GM21360 (cell line): ENCODE data around the gene NME2.
"Not testable (repeated sequence)": the region's sequence is repeated elsewhere in the genome, so short reads cannot be mapped to it uniquely, and the experiment has no call there.

Source experiments
- ATAC-seq: cut with Tn5 transposase; IDR thresholded peaks from one replicate; pipeline ENCODE4 v1.9.1; 2021; ENCODE audit warnings: mild to moderate bottlenecking, moderate library complexity; ENCODE audit not compliant: unreplicated experiment

The NME2 gene

GRCh38 chr17:51152766-51153209 is 13.4 kb upstream of the NME2 start:
- peak; percentile 3 for ATAC-seq

- ATAC-seq = peak; percentile 87
Observed at GRCh38 chr17:51153210-51154072, 12.8 kb upstream of the NME2 start, which contains the start of gene NME1. Gene NME1 (plus strand): TSS chr17:51153559. CDS start chr17:51155655, 2,096 bp downstream.

GRCh38 chr17:51154176-51154575 is 12.0 kb upstream of the NME2 start:
- no peak for ATAC-seq

- no peak for ATAC-seq
Observed at GRCh38 chr17:51155416-51155815, 10.8 kb upstream of the NME2 start.

DNA sequence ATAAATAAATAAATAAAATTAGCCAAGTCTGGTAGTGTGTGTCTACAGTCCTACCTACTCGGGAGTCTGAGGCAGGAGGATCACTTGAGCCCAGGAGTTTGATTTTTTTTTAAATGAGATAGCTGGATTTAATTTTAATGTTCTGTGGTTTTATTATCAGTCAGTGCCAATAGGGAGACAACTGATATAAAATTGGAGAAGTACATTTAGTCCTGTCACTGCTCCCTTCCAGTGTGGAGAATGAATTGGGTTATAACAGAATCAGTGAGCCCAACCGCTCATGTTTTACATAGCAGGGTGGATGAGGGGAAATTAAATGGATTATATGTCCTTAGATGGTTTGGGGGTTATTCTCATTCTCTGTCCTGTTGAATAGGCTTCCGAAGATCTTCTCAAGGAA is 6.6 kb upstream of the NME2 start:
- ATAC-seq = no peak

DNA sequence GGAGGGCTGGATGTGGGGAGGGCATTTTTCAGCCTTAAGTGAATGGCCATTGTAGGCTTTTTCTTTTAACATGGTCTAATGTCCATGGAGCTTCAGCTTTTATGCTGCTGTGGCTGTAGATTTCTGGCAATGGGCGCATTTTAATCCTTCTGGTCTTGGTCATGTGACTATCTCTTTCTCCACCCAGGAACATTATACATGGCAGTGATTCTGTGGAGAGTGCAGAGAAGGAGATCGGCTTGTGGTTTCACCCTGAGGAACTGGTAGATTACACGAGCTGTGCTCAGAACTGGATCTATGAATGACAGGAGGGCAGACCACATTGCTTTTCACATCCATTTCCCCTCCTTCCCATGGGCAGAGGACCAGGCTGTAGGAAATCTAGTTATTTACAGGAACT is 4.7 kb upstream of the NME2 start:
- ATAC-seq = no peak

- ATAC-seq = no peak
Observed at GRCh38 chr17:51164911-51165679, 1.1 kb upstream of the NME2 start.

GRCh38 chr17:51165680-51166197 is 472 bp upstream of the NME2 start:
- no peak for ATAC-seq

- ATAC-seq = peak; percentile 38
Observed at GRCh38 chr17:51166987-51167931, 1.0 kb downstream of the NME2 start.

DNA sequence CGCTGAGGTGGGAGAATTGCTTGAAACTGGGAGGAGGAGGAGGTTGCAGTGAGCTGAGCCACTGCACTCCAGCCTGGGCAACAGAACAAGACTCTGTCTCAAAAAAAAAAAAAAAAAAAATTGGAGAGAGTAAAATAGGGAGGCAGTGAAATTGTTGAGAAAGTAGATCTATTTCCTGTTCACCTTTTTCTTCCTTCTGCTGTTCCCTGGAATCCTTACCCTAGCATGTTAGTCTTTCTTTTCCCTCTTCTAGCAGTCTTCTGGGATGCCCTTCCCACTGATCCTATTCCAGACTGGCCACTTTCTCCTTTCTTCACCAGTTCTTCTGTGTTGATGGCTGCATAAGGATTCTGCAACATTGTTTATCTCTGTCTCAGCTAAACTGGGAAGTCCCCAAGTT is 3.1 kb downstream of the NME2 start:
- no peak for ATAC-seq

DNA sequence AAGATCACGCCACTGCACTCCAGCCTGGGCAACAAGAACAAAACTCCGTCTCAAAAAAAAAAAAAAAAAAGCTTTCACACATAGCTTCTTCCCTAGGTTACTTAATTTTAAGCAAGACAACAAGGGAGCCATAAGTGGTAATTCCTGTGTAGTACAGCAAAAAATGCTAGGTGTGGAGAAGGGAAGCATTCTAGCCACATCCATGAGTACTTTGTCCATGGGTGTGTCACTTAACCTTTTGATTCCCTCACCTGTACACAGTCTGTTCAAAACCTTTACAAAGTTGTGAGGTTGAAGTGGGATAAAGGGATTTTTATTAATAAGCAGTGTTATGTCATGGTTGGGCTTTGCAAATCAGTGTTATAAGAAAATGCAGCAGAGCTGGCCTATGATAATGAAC is 4.5 kb downstream of the NME2 start:
- ATAC-seq = no peak

- not testable (repeated sequence) for ATAC-seq
Observed at GRCh38 chr17:51172030-51172429, 5.8 kb downstream of the NME2 start.

- ATAC-seq = no peak
Observed at GRCh38 chr17:51180486-51180885, 14.3 kb downstream of the NME2 start.

DNA sequence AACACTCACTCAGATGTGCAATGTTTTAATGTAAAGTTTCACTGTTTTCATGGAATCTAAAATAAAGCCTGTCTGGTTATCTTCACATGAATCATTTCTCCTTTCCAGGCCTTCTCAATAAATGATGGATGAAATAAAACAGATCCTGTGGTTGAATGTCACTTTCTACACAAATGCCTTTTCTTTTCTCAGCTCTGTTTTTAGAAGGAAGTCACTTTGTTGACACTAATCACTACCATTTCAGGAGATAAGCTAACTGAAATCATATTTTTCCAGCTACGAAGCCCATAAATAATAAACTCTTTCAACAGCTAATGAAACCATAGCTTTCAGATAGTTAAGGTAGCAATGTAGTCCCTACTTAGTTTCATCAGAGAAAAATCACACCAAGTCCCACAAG is 17.9 kb downstream of the NME2 start:
- no peak for ATAC-seq

GRCh38 chr17:51185763-51186332 is 19.6 kb downstream of the NME2 start:
- ATAC-seq = no peak

GRCh38 chr17:51188271-51188833 is 22.1 kb downstream of the NME2 start:
- no peak for ATAC-seq

DNA sequence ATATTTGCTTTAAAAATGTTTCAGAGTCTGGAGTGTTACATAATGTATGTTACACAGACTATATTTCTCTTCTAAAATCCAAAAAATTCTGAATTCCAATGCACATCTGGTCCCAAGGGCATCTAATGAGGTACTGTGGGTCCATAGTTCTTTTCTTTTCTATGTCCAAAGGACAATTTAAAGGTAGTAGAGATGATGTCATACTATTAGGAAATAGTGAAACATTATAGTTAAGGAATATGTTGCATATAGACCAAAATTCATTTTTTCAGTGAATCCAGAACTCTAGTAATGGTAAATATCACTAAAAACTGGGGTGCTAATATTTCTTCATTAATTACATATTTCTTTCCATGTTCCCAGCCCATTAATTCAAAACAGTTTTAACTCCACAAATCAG is 23.0 kb downstream of the NME2 start:
- ATAC-seq = no peak

- no peak for ATAC-seq
Observed at GRCh38 chr17:51189628-51190027, 23.4 kb downstream of the NME2 start.

DNA sequence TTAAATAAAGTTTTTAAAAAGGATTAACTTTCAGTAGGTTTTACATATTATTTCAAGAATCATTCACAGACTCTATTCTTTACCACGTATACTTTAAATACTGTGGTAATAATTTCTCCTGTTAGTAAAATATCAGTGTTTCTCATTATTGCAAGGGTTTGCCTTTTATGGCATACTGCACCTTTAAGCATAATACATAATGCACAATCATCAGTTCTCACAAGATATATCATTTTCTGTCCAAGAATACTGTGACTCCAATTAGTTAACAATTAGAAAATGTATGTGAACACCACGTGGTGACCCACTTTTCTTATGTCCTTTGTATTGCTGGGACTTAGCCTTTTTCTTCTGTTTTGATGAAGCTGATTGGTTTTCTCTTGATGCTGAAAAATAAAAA is 25.7 kb downstream of the NME2 start:
- no peak for ATAC-seq

DNA sequence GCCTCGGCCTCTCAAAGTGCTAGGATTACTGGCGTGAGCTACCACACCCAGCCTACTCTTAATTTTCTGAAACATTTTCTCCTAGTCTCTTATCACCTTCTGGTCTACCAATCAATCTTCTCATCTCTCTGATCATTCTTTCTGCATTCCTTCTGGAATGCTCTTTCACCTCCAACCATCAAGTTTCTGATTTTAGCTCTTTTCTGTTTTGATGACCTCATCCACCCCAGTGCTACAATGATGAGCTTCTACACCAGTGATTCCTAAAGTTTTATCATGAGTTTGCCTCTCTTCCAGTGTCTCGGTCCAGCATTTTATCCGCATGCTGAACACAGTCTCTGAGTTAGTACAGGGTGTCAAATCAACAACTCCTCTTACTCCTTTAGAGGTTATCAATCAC is 31.5 kb downstream of the NME2 start:
- no peak for ATAC-seq
